Measurements from ENCODE around the gene C4BPA. TPM values are rescaled to one million over a fixed set of nuclear protein-coding genes. Genes with fewer than 3 reads are reported as not detected.

C4BPA gene
- total RNA-seq, 1 donor from 2014 or later, result not detected

DNA sequence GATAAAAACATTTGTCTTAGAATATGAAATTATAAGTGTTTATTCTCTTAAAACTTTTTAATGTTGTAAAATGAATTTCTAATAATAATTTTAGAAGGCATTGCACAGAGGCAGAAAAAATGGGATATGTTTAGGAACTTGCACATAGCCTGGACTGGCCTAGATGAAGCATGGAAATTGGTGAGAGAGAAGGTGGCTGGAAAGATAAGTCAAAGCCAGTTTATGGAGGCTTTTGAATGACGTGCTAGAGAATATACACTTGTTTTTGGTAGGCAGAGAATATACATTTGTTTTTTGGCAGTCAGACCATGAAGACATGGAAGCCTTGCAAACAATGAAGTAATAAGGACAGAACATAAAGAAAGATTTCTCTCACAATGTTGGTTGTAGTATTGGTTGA is 2.3 kb upstream of the C4BPA start:
- Mint-ChIP-seq H3K4me3 (ENCODE audit: unreplicated experiment) (no peak overlapping the region), H3K4me1 (ENCODE audit: low read depth) (no peaks in the 10 kb centered on the region), H3K27me3 (ENCODE audit: low read depth) (peaks cover 39% of the 10 kb centered on the region), H3K9me3 (ENCODE audit: low read depth) (no peaks in the 10 kb centered on the region), H3K36me3 (ENCODE audit: low read depth) (no peaks in the 10 kb centered on the region), H3K27ac (ENCODE audit: unreplicated experiment) (no peak overlapping the region)
- TF ChIP-seq, protein P1, sequence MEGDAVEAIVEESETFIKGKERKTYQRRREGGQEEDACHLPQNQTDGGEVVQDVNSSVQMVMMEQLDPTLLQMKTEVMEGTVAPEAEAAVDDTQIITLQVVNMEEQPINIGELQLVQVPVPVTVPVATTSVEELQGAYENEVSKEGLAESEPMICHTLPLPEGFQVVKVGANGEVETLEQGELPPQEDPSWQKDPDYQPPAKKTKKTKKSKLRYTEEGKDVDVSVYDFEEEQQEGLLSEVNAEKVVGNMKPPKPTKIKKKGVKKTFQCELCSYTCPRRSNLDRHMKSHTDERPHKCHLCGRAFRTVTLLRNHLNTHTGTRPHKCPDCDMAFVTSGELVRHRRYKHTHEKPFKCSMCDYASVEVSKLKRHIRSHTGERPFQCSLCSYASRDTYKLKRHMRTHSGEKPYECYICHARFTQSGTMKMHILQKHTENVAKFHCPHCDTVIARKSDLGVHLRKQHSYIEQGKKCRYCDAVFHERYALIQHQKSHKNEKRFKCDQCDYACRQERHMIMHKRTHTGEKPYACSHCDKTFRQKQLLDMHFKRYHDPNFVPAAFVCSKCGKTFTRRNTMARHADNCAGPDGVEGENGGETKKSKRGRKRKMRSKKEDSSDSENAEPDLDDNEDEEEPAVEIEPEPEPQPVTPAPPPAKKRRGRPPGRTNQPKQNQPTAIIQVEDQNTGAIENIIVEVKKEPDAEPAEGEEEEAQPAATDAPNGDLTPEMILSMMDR (IDR thresholded peaks at IDR 0.05), result no peak
- no peak for DNase-seq (ENCODE audit: low spot score)

DNA sequence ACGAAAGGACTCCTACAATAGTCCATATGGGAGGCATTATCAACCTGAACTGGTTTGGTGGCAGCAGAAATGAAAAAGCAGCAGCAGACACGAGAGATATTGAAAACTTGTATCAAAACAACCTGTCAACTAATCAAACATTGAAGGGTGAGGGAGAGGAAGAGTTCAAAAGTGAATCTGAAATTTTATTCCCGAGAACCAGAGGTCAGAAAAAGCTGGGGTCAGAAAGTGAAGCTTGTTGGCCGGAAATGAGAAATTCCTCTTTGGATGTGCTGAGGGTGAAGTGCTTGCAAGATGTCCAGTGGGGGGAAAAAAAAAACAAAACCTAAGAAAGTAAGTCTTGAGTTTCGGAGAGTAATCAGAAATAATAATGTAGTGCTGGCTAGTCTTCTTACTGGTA is 1.9 kb upstream of the C4BPA start:
- Mint-ChIP-seq H3K4me3 (ENCODE audit: unreplicated experiment) (no peak overlapping the region), H3K27me3 (ENCODE audit: low read depth) (peaks cover 42% of the 10 kb centered on the region), H3K27ac (ENCODE audit: unreplicated experiment) (no peak overlapping the region), H3K4me1 (ENCODE audit: low read depth) (no peaks in the 10 kb centered on the region), H3K36me3 (ENCODE audit: low read depth) (no peaks in the 10 kb centered on the region), H3K9me3 (ENCODE audit: low read depth) (no peaks in the 10 kb centered on the region)
- no peak for DNase-seq (ENCODE audit: low spot score)
- TF ChIP-seq, protein P1 (IDR thresholded peaks at IDR 0.05), result no peak

DNA sequence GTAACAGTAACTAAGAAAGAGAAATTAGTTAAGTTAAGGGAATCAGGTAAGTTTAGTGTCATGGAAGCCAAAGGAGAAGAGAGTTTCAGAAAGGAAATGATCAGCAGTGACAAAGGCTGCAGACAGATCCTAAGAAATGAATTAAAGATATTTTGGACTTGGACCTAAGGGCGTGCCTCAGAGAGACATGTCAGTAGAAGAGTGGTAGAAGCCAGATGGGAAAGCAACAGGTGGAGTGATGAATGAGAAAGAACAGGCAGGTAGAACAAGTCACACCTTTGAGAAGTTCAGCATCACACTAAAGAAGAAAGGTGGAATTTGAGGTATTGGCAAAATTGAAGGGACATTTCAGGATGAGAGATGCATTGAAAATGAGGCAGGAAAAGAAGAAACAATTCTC is 1.4 kb upstream of the C4BPA start:
- Mint-ChIP-seq H3K9me3 (ENCODE audit: low read depth) (no peaks in the 10 kb centered on the region), H3K27me3 (ENCODE audit: low read depth) (peaks cover 42% of the 10 kb centered on the region), H3K4me3 (ENCODE audit: unreplicated experiment) (no peak overlapping the region), H3K4me1 (ENCODE audit: low read depth) (no peaks in the 10 kb centered on the region), H3K27ac (ENCODE audit: unreplicated experiment) (no peak overlapping the region), H3K36me3 (ENCODE audit: low read depth) (no peaks in the 10 kb centered on the region)
- TF ChIP-seq, protein P1 (IDR thresholded peaks at IDR 0.05), result no peak
- DNase-seq (ENCODE audit: low spot score), result no peak

DNA sequence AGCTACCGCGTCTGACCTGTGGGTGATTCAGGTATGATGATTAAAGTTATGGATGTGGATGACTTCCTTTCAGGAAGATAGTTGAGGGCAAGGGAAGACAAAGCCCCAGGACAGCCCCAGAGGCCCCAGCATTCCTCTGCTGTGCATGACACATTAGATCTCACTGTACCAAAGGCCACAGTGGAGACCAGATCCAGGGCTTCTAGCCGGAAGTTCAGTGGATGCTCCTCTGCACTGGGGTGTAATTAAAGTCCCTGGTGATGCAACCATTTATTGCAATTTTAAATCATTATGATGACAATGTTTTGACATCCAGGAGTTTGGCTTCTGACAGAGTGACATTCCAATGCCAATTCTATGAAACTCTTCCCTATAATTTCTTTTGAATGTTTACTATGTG is 5.0 kb downstream of the C4BPA start:
- Mint-ChIP-seq H3K9me3 (ENCODE audit: low read depth) (no peaks in the 10 kb centered on the region), H3K36me3 (ENCODE audit: low read depth) (no peaks in the 10 kb centered on the region), H3K27me3 (ENCODE audit: low read depth) (peaks cover 34% of the 10 kb centered on the region), H3K4me1 (ENCODE audit: low read depth) (no peaks in the 10 kb centered on the region), H3K27ac (ENCODE audit: unreplicated experiment) (no peak overlapping the region), H3K4me3 (ENCODE audit: unreplicated experiment) (no peak overlapping the region)
- TF ChIP-seq, protein P1 (IDR thresholded peaks at IDR 0.05), result no peak
- no peak for DNase-seq (ENCODE audit: low spot score)

GRCh38 chr1:207112616-207113296 is 8.7 kb downstream of the C4BPA start:
- Mint-ChIP-seq H3K36me3 (ENCODE audit: low read depth) (no peaks in the 10 kb centered on the region), H3K4me3 (ENCODE audit: unreplicated experiment) (no peak overlapping the region), H3K4me1 (ENCODE audit: low read depth) (no peaks in the 10 kb centered on the region), H3K27me3 (ENCODE audit: low read depth) (peaks cover 23% of the 10 kb centered on the region), H3K9me3 (ENCODE audit: low read depth) (no peaks in the 10 kb centered on the region), H3K27ac (ENCODE audit: unreplicated experiment) (no peak overlapping the region)
- TF ChIP-seq, protein P1 (IDR thresholded peaks at IDR 0.05), result no peak
- no peak for DNase-seq (ENCODE audit: low spot score)
